ENCODE measurements around the gene ESR1. TPM values are rescaled to one million over a fixed set of nuclear protein-coding genes. Genes with fewer than 3 reads are reported as not detected.

The ESR1 gene
- total RNA-seq, 2 donors from 2014 or later, result 0.52 to 4.3 TPM

- Histone ChIP-seq H3K4me3 (no peak overlapping the region), H3K36me3 (replicated peaks in 1 of 2; ENCODE audit: insufficient read depth in 1 of 2, low read depth in 2 of 2) (no peaks in the 10 kb centered on the region), H3K27me3 (no peaks in the 10 kb centered on the region), H3K4me1 (no peaks in the 10 kb centered on the region), H3K9me3 (no peaks in the 10 kb centered on the region), H3K27ac (no peak overlapping the region)
- DNase-seq (no peak), ATAC-seq (no peak)
- TF ChIP-seq CTCF (IDR thresholded peaks at IDR 0.05) (no peak), POLR2A (IDR thresholded peaks at IDR 0.05) (no peak)
- intact Hi-C loops (cut with DNase I), result no loop called here
- 50% methylated on average over 7 of the region's 7 CpGs for WGBS, 2 donors
Measured at GRCh38 chr6:151822252-151823111, 15.0 kb downstream of the ESR1 start.

GRCh38 chr6:151826517-151827142 lies 19.1 kb downstream of the ESR1 start:
- WGBS, 2 donors, result 68 to 75% methylated on average over 4 of the region's 4 CpGs
- TF ChIP-seq CTCF (IDR thresholded peaks at IDR 0.05) (no peak), POLR2A (IDR thresholded peaks at IDR 0.05) (no peak)
- no peak for DNase-seq
- no peaks in the 10 kb centered on the region for H3K4me1 ChIP-seq
- H3K27me3 ChIP-seq, result no peaks in the 10 kb centered on the region
- no peak overlapping the region for H3K4me3 ChIP-seq
- no peaks in the 10 kb centered on the region for H3K36me3 ChIP-seq (replicated peaks in 1 of 2; ENCODE audit: insufficient read depth in 1 of 2, low read depth in 2 of 2)
- no peaks in the 10 kb centered on the region for H3K9me3 ChIP-seq
- intact Hi-C loops (cut with DNase I), result no loop called here
- no peak overlapping the region for H3K27ac ChIP-seq
- no peak for ATAC-seq

GRCh38 chr6:151832710-151833109 lies 25.2 kb downstream of the ESR1 start:
- 49 to 50% methylated on average over 3 of the region's 3 CpGs for WGBS, 2 donors
- Histone ChIP-seq H3K27ac (no peak overlapping the region), H3K4me3 (no peak overlapping the region), H3K36me3 (replicated peaks in 1 of 2; ENCODE audit: insufficient read depth in 1 of 2, low read depth in 2 of 2) (no peaks in the 10 kb centered on the region), H3K4me1 (no peaks in the 10 kb centered on the region), H3K27me3 (no peaks in the 10 kb centered on the region), H3K9me3 (no peaks in the 10 kb centered on the region)
- ATAC-seq (no peak), DNase-seq (no peak)
- no peak for TF ChIP-seq POLR2A (IDR thresholded peaks at IDR 0.05)
- TF ChIP-seq CTCF (IDR thresholded peaks at IDR 0.05), result no peak
- intact Hi-C loops (cut with DNase I), result no loop called here

GRCh38 chr6:151835396-151835795 lies 27.9 kb downstream of the ESR1 start:
- no peak for ATAC-seq
- no peaks in the 10 kb centered on the region for H3K36me3 ChIP-seq (replicated peaks in 1 of 2; ENCODE audit: insufficient read depth in 1 of 2, low read depth in 2 of 2)
- H3K27ac ChIP-seq, result no peak overlapping the region
- intact Hi-C loops (cut with DNase I), result no loop called here
- no peak overlapping the region for H3K4me3 ChIP-seq
- no peaks in the 10 kb centered on the region for H3K4me1 ChIP-seq
- TF ChIP-seq CTCF (IDR thresholded peaks at IDR 0.05) (no peak), POLR2A (IDR thresholded peaks at IDR 0.05) (no peak)
- H3K9me3 ChIP-seq, result no peaks in the 10 kb centered on the region
- no peaks in the 10 kb centered on the region for H3K27me3 ChIP-seq
- 41 to 43% methylated on average over 4 of the region's 4 CpGs for WGBS, 2 donors
- no peak for DNase-seq
